ENCODE data around the gene ELF5.

Gene ELF5

GRCh38 chr11:34451053-34451452 is 62.5 kb downstream of the ELF5 start:
- TF ChIP-seq ZFX (IDR thresholded peaks at IDR 0.05; ENCODE audit: borderline replicate concordance) (no peak), CTCF (IDR thresholded peaks at IDR 0.05) (no peak)
- no peak overlapping the region for H3K27ac ChIP-seq

DNA sequence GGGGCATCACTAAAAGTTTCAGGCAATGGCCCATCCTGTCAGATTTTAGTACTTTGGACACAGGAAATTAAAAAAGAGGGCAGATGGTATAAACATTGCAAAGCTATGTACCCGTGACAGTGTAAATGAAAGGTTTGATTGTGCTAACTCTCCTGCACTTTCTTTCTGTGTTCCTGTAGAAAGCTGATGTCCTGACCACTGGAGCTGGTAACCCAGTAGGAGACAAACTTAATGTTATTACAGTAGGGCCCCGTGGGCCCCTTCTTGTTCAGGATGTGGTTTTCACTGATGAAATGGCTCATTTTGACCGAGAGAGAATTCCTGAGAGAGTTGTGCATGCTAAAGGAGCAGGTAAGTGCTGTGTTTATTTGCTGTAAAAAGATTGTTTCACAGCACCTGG is 64.6 kb downstream of the ELF5 start:
- TF ChIP-seq CTCF (IDR thresholded peaks at IDR 0.05) (no peak), ZFX (IDR thresholded peaks at IDR 0.05; ENCODE audit: borderline replicate concordance) (no peak)
- H3K27ac ChIP-seq = no peak overlapping the region

- no peak for TF ChIP-seq ZFX (IDR thresholded peaks at IDR 0.05; ENCODE audit: borderline replicate concordance)
- TF ChIP-seq CTCF (IDR thresholded peaks at IDR 0.05) = no peak
- H3K27ac ChIP-seq = no peak overlapping the region
Measured at GRCh38 chr11:34448223-34448994, 65.2 kb downstream of the ELF5 start.

DNA sequence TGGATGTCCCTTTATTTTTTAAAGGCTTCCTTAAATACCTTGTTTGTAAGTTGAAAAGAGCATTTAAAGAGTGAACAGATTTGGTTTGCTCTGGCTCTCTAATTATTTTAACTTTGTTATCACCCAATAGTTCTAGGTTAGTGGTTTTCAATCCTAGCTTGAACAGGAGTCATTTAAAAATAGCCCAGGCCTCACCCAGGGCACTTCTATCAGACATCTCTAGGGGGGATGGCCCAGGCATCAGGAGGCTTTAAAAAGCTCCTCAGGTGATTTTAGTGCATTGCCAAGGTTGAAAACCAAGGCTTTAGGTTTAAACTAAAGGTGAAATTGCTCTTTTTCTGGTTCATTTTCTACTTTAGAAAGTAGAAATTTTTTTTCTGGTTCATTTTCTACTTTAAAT is 66.5 kb downstream of the ELF5 start:
- TF ChIP-seq CTCF (IDR thresholded peaks at IDR 0.05) (no peak), ZFX (IDR thresholded peaks at IDR 0.05; ENCODE audit: borderline replicate concordance) (no peak)

DNA sequence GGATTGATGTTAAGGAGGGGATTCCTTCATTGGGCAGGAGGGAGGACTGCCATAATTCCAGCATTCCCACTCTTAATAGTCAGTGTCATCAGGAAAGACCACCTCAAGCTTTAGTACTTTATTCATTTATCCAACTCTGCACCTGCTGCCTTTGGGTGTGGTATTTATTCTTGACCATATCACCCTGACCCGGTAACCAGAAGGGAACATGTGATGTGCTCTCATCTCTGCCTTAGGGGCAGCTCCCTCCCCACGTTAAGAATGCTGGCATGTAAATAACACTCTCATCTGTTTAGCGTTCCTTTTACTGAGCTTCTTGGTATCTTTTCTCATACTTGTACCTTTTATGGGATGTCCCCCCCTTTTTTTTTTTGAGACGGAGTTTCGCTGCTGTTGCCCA is 67.2 kb downstream of the ELF5 start:
- TF ChIP-seq ZFX (IDR thresholded peaks at IDR 0.05; ENCODE audit: borderline replicate concordance) (no peak), CTCF (IDR thresholded peaks at IDR 0.05) (no peak)

More for the DNA sequence above, 66.5 kb downstream of the ELF5 start:
- H3K27ac ChIP-seq = no peak overlapping the region

DNA sequence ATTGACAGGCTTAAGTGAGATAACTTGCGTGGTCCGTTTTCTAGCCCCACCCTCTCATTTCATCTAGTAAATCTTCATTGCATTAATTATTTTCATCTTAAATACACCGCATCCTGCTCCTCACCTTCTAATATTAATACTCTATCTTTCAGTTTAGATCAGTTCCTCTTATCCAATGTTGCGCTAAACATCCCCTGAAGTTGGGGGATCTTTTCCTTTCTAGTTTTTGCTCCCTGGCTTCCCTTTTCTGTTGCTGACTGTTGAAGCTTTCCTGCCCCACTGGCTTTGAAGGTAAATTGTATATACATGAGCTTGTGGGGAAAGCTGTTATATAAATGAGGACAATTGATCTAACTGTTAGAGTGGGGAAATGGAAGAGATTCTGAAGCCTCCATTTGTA is 67.6 kb downstream of the ELF5 start:
- H3K27ac ChIP-seq = no peak overlapping the region
- TF ChIP-seq CTCF (IDR thresholded peaks at IDR 0.05) (no peak), ZFX (IDR thresholded peaks at IDR 0.05; ENCODE audit: borderline replicate concordance) (no peak)

More for the DNA sequence above, 67.2 kb downstream of the ELF5 start:
- H3K27ac ChIP-seq = no peak overlapping the region

DNA sequence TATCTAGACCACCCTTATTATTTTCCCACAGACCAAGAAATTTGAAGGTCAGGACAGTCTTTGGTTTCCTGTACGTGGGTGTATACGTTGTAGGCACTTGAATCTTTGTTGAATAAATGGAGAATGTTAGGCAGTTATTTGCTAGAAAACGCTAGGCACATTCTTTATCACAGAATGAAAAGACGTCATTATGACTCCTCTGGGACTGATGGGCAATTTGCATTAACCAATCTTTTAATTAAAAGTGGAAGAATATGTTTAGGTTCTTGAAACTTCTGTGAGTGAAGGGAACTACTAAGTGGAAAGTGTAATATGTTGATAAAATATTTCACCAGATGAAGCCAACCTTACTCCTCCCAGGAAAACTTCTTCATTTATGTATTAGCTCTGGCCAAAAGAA is 69.2 kb downstream of the ELF5 start:
- TF ChIP-seq ZFX (IDR thresholded peaks at IDR 0.05; ENCODE audit: borderline replicate concordance) (no peak), CTCF (IDR thresholded peaks at IDR 0.05) (no peak)
- H3K27ac ChIP-seq = no peak overlapping the region
